Subcutaneous adipose tissue (tissue), 4 donors: ENCODE results near the gene ECE2. TPM values are rescaled to one million over a fixed set of nuclear protein-coding genes. Genes with fewer than 3 reads are reported as not detected.

ENCODE experiments used
- total RNA-seq, 4 donors: library from RNA; depleted of rRNA; stranded (reverse); fragments of >200 nt; gene quantifications; one replicate each; pipeline ENCODE4 v1.1.0, GENCODE V29; 2016
- TF ChIP-seq, protein P1 (sequence below): fragments of 450-650 bp; IDR thresholded peaks from one replicate; pipeline ENCODE4 v1.5.1; 2016; ENCODE audit warnings: low read depth, mild to moderate bottlenecking, control low read depth, antibody characterized with exemption, moderate library complexity

ECE2 gene
- total RNA-seq, 4 donors from 2014 or later = not detected

DNA sequence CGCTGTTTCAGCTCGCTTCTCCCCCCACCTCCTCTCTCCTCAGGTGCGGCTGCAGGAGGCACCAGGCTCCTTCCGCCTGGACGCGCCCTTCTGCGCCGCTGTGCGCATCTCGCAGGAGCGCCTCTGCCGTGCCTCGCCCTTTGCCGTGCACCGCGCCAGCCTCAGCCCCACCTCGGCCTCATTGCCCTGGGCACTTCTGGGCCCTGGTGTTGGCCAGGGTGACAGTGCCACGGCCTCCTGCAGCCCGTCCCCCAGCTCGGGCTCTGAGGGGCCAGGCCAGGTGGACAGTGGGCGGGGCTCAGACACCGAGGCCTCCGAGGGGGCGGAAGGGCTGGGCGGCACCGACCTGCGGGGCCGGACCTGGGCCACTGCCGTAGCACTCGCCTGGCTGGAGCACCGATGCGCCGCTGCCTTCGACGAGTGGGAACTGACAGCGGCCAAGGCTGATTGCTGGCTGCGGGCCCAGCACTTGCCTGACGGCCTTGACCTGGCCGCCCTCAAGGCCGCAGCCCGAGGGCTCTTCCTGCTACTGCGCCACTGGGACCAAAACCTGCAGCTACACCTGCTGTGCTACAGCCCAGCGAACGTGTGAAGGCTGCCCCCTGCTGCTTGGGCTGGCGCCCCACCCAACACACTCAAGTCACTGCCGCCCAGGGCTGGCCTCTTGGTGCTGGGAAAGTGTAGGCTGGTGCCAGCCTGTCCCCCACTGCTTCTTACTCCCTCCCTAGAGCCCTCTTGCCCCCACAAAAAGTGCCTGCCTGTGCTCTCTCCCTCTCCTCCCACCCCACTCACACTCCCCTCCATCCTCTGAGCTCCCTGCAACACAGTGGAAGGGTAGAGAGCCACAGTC, 34.1 kb upstream of the ECE2 start:
- TF ChIP-seq, protein P1, sequence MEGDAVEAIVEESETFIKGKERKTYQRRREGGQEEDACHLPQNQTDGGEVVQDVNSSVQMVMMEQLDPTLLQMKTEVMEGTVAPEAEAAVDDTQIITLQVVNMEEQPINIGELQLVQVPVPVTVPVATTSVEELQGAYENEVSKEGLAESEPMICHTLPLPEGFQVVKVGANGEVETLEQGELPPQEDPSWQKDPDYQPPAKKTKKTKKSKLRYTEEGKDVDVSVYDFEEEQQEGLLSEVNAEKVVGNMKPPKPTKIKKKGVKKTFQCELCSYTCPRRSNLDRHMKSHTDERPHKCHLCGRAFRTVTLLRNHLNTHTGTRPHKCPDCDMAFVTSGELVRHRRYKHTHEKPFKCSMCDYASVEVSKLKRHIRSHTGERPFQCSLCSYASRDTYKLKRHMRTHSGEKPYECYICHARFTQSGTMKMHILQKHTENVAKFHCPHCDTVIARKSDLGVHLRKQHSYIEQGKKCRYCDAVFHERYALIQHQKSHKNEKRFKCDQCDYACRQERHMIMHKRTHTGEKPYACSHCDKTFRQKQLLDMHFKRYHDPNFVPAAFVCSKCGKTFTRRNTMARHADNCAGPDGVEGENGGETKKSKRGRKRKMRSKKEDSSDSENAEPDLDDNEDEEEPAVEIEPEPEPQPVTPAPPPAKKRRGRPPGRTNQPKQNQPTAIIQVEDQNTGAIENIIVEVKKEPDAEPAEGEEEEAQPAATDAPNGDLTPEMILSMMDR = no peak

DNA sequence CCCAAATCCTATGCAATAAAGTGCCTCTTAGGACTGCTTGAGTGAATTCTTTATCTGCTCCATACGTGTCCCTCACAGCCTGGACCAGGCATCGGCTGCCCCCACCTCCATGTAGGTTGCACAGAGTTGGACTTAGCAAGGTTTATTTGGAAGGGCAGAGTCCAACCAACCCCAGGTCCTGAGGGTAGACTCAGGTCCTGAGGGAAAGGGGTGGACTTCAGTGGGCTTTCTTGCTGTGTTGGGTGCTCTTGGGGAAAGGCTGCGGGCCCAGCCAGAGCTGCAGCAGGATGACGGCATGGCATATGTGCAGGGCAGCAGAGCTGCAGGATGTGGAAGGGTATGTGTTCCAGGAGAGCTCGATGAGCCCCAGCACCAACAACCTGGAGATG, 33.5 kb upstream of the ECE2 start:
- TF ChIP-seq, protein P1 = no peak

DNA sequence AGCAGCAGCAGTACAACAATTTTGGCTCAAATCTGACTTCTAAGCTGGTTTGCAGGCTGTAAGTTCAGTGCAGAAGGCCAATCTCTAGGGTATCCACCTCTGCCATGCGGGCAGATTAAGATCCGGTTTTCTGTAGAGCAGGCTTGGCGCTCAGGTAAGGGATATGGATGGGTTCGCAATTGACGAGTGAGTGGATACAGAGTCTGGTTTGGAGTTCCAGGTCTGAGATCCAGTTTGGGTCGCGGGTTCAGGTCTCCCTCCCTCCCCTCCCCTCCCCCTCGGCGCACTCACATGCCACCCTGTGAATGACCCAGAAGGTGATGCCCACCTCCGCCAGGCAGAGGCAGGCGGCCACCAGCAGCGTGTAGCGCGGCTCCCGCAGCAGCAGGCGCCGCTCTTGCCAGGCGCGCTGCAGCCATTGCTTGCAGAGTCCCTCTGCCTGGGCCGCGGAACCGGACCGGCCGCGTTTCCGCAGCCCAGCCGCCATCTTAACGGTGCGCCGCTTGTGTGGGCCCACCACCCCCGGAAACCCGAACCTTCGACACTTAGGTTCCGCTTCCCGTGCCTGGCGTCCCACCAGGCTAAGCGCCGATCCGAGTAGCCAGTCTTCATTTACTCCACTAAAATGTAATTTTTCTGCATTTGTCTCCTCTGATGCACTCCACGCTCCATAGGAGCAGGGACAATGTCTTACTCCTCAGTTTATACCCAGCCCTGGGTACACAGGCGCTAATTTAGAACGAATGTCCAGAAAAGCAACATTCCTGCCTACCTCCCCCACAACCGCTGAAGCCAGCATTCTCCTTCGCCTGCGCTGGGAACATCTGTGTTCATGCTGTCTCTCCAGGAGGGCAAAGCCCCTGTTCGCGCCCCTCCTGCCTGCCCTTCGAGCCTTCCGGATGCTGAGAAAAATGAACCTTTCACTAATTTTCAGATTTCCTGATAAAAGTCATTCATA, 27.1 kb upstream of the ECE2 start, which contains the start of gene ALG3:
TSS of gene ALG3 (minus strand) at position 509 of the 958 bp plus-strand sequence. CDS start at position 487, 22 bp downstream.
- TF ChIP-seq, protein P1 = no peak

DNA sequence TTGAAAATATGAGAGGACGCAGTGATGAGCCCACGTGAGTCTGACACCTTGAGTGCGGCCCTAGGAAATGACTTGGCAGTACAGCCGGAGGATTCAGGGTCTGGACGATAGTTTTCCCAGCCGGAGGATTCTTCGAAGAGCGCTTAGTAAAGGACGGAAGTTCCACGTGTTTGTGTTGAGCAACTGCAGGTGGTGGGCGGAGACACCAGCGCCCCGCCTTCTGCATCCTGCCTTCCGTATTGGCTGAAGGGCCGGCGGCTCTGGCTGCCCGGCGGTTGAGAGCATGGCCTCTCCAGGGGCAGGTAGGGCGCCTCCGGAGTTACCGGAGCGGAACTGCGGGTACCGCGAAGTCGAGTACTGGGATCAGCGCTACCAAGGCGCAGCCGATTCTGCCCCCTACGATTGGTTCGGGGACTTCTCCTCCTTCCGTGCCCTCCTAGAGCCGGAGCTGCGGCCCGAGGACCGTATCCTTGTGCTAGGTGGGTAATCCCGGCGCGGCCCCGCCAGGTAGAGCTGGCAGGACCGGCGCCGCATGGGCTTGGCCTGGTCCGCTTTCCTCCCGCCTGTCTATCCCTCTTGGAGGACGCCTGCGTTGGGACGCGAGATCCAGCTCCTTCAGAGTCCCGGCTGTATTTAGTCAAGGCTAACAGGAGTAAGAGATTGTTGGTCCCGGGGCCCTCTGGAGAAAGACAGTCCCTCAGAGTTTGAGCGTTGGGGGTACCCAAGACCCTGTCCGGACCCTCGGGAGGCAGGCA, 26.2 kb upstream of the ECE2 start, which contains the start of gene EEF1AKMT4:
TSS of gene EEF1AKMT4 (plus strand) at position 261 of the 755 bp plus-strand sequence. CDS start at position 284, 23 bp downstream.
- TF ChIP-seq, protein P1 = no peak

DNA sequence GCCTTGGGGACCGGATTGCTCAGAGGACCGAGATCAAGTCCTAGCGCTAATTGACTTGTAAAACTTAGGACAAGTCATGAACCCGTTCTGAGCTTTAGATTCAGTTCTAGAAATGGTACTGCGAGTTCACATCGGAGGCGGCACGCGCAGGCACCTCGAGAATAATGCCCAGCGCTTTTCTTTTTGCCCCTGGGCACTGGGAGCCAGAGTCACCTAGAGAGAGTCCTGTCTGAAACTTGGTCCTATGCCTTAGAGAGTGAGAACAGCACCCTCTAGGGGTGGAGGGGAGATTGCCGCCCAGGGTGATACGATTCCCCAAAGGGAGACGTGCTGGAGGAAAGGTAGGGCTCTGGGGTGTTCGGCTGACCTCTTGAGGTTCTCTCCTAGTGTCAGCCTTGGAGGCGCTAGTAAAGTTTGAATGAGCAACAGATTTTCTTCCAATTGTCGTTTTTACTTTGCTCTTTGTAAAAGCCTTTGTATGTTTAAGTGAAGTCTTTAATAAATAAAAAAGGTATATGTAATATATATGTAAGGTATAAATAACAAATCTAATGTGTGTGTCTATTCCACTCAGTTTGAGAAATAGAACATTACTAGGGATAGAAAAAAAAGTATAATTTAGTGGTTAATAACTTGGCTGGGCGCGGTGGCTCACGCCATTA, 25.5 kb upstream of the ECE2 start:
- TF ChIP-seq, protein P1 = no peak

DNA sequence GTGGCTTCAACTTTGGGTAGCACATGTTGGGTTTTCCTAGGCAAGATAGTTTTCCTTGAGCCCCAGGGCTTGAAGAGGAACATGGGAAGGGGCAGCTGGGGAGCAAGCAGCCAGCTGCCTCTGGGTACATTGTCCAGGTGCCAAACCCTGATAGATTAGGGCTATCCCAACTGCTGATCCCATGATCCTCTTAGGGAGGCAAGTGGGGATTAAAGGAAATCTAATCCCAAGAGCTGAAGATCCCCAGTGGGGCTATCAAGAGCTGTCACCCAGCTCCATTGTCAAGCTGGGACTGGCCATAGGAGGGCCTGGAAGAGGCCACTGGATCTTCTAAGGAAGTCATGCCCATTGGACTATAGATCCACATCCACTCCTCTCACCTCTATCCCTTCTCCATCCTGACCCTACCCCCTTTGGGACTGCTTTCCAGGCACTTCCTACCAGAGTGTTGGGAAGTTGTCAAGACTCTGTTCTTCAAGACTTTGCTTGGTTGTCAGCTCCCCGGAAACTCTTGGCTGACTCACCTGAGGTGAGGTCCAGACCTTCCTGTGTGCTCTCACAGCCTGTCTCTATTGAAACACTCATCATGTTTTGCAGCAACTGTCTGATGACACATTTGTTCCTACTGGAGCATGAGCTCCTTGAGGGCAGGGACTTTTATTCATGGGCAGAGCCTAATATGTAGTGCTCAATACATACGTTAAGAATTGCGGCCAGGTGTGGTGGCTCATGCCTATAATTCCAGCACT, 20.4 kb upstream of the ECE2 start:
- TF ChIP-seq, protein P1 = no peak
